ENCODE measurements around the gene CAPN11. TPM values are rescaled to one million over a fixed set of nuclear protein-coding genes. Genes with fewer than 3 reads are reported as not detected.

CAPN11 gene
- 0.06 and 0.07 TPM in 2 replicates for polyA plus RNA-seq (2013)

DNA sequence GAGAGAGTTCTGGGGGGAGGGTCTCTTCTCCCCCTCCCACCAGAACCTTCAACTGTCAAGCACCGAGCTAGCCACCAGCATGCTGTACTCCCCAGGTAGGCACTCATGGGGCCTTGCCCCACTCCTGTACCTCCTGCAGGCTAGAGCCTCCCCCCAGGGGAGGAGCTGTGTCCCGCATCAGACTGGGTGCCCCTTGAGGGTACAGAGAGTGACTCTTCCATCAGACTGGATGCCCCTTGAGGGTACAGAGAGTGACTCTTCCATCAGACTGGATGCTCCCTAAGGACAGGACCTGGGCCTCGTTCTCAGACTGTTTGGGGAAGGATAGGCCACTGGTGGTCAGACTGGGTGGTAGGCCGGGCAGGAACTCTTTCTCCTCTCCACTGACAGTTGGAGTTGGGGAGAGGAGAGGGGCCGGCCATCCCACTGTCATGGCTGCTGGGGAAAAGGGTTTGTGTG lies at the start of gene CAPN11:
Gene CAPN11, plus strand, starts transcription at position 51 of the 459 bp plus-strand sequence. Its CDS starts 29 bp downstream, at position 80.
- no peak within 1 kb of the TSS for H3K4me2 ChIP-seq (ENCODE audit: low read length)

DNA sequence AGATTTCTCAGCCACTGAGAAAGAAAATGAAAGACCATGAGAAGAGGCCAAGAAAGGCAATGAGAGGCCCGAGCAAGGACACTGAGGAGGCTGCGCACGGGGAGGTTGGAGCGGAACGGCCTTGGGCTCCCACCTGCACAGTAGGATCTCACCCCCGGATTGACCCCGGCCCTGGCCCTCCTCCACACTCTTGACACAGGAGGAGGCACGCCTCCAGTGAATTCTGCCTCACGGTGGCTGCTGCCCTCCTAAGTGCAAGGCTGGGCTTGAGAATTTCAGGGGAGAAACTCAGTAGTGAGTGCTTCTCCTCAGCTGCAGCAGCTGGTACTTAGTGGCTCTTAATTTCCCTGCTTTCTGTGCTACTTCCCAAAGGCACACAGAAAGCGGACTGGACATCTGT lies 49.4 kb upstream of the CAPN11 start:
- Histone ChIP-seq H3K79me2 (ENCODE audit: control insufficient read depth, insufficient read depth, low read length, poor library complexity) (no peaks in the 10 kb centered on the region), H3K27me3 (ENCODE audit: insufficient read depth, low read length) (no peaks in the 10 kb centered on the region), H3K27ac (ENCODE audit: low read depth, low read length) (no peak overlapping the region), H2BK12ac (ENCODE audit: low read length) (no peak overlapping the region), H3K9ac (ENCODE audit: low read length) (no peak overlapping the region), H3K18ac (ENCODE audit: low read length) (no peak overlapping the region), H4K91ac (ENCODE audit: low read depth, low read length) (no peak overlapping the region), H3K9me3 (ENCODE audit: insufficient read depth, low read depth, low read length) (no peaks in the 10 kb centered on the region), H3K14ac (ENCODE audit: low read length) (no peak overlapping the region), H2BK120ac (ENCODE audit: insufficient read depth, low read length, poor library complexity) (no peak overlapping the region), H4K12ac (ENCODE audit: low read depth, low read length) (no peak overlapping the region), H3K79me1 (ENCODE audit: low read length) (no peaks in the 10 kb centered on the region), H3K4me1 (ENCODE audit: control insufficient read depth in 1 of 2, insufficient read depth in 2 of 2, low read length in 2 of 2) (no peaks in the 10 kb centered on the region), H4K8ac (ENCODE audit: low read depth, low read length) (no peak overlapping the region), H3K4me2 (ENCODE audit: low read length) (no peak overlapping the region), H3K4ac (ENCODE audit: low read depth, low read length) (no peak overlapping the region), H2AFZ (ENCODE audit: insufficient read depth, low read length, poor library complexity) (no peak overlapping the region), H2AK5ac (ENCODE audit: low read length) (no peak overlapping the region), H3K4me3 (ENCODE audit: low read depth, low read length) (no peak overlapping the region), H3K23ac (ENCODE audit: low read length) (no peak overlapping the region), H3K36me3 (ENCODE audit: control insufficient read depth in 1 of 2, insufficient read depth in 2 of 2, low read length in 2 of 2) (peaks cover 36 to 74% of the 10 kb centered on the region in 2 experiments), H2BK5ac (ENCODE audit: low read depth, low read length, poor library complexity) (no peak overlapping the region)
- no peak for DNase-seq
- no CpG with 5 or more reads among the region's 10 CpGs for WGBS (ENCODE audit: extremely low coverage, insufficient coverage, insufficient read length)

More for the DNA sequence above, at the start of gene CAPN11:
- Histone ChIP-seq H3K18ac (ENCODE audit: low read length) (no peak within 1 kb of the TSS), H3K23ac (ENCODE audit: low read length) (no peak within 1 kb of the TSS), H2AFZ (ENCODE audit: insufficient read depth, low read length, poor library complexity) (no peak within 1 kb of the TSS), H4K12ac (ENCODE audit: low read depth, low read length) (no peak within 1 kb of the TSS), H3K9ac (ENCODE audit: low read length) (no peak within 1 kb of the TSS), H3K4me1 (ENCODE audit: control insufficient read depth in 1 of 2, insufficient read depth in 2 of 2, low read length in 2 of 2) (peaks cover 0 to 5% of the 10 kb centered on the region in 2 experiments), H2BK5ac (ENCODE audit: low read depth, low read length, poor library complexity) (no peak within 1 kb of the TSS), H3K4me3 (ENCODE audit: low read depth, low read length) (no peak within 1 kb of the TSS), H2BK120ac (ENCODE audit: insufficient read depth, low read length, poor library complexity) (no peak within 1 kb of the TSS), H3K27me3 (ENCODE audit: insufficient read depth, low read length) (no peaks in the 10 kb centered on the region), H3K4ac (ENCODE audit: low read depth, low read length) (no peak within 1 kb of the TSS), H2BK12ac (ENCODE audit: low read length) (no peak within 1 kb of the TSS), H3K14ac (ENCODE audit: low read length) (no peak within 1 kb of the TSS), H3K79me1 (ENCODE audit: low read length) (no peaks in the 10 kb centered on the region), H3K27ac (ENCODE audit: low read depth, low read length) (no peak within 1 kb of the TSS), H3K9me3 (ENCODE audit: insufficient read depth, low read depth, low read length) (no peaks in the 10 kb centered on the region), H3K36me3 (ENCODE audit: control insufficient read depth in 1 of 2, insufficient read depth in 2 of 2, low read length in 2 of 2) (peaks cover 0 to 4% of the 10 kb centered on the region in 2 experiments), H2AK5ac (ENCODE audit: low read length) (no peak within 1 kb of the TSS), H3K79me2 (ENCODE audit: control insufficient read depth, insufficient read depth, low read length, poor library complexity) (no peaks in the 10 kb centered on the region), H4K8ac (ENCODE audit: low read depth, low read length) (no peak within 1 kb of the TSS), H4K91ac (ENCODE audit: low read depth, low read length) (no peak within 1 kb of the TSS)
- no CpG with 5 or more reads among the region's 5 CpGs for WGBS (ENCODE audit: extremely low coverage, insufficient coverage, insufficient read length)
- no peak for DNase-seq

DNA sequence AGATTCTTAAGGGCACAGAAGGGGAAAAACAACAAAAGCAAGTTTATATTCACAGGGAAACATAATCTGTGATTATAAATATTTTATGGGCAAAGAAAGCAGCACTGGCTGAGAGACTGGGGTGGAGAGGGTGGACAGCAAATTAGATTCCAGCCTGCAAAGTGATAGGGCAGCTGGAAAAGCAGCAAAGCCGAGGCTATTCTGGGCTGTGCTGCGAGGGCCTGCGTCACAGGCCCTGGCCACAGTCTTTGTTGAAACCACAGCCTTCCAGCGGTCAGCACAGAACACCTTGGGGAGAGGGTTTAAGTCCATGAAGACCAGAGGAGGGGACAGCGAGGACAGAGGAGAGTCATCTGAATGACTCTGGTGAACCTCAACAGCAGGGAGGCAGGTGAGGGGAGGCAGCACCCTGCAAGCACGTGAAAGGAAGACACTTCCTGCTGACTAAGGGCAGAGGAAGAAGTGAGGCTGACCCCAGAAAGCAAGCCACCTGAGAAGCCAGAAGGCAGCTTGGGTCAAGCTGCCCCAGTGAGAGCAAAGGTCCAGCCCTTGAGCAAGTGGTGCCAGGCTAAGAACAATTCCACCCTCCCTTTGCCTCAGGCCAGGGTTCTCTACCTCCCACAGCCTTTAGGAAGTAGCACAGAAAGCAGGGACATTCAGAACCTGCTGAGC lies 48.5 kb upstream of the CAPN11 start:
- WGBS (ENCODE audit: extremely low coverage, insufficient coverage, insufficient read length) = no CpG with 5 or more reads among the region's 6 CpGs
- no peak overlapping the region for H3K9ac ChIP-seq (ENCODE audit: low read length)
- H3K18ac ChIP-seq (ENCODE audit: low read length) = no peak overlapping the region
- H3K79me2 ChIP-seq (ENCODE audit: control insufficient read depth, insufficient read depth, low read length, poor library complexity) = no peaks in the 10 kb centered on the region
- H3K4me2 ChIP-seq (ENCODE audit: low read length) = no peak overlapping the region
- no peak overlapping the region for H2AFZ ChIP-seq (ENCODE audit: insufficient read depth, low read length, poor library complexity)
- peaks cover 30 to 65% of the 10 kb centered on the region in 2 experiments for H3K36me3 ChIP-seq (ENCODE audit: control insufficient read depth in 1 of 2, insufficient read depth in 2 of 2, low read length in 2 of 2)
- H3K27ac ChIP-seq (ENCODE audit: low read depth, low read length) = no peak overlapping the region
- no peak overlapping the region for H3K4me3 ChIP-seq (ENCODE audit: low read depth, low read length)
- no peak overlapping the region for H2AK5ac ChIP-seq (ENCODE audit: low read length)
- H3K79me1 ChIP-seq (ENCODE audit: low read length) = no peaks in the 10 kb centered on the region
- no peaks in the 10 kb centered on the region for H3K9me3 ChIP-seq (ENCODE audit: insufficient read depth, low read depth, low read length)
- DNase-seq = no peak
- no peaks in the 10 kb centered on the region for H3K27me3 ChIP-seq (ENCODE audit: insufficient read depth, low read length)
- H3K14ac ChIP-seq (ENCODE audit: low read length) = no peak overlapping the region
- H3K23ac ChIP-seq (ENCODE audit: low read length) = peak overlapping the region; percentile 64
- H2BK5ac ChIP-seq (ENCODE audit: low read depth, low read length, poor library complexity) = no peak overlapping the region
- H4K12ac ChIP-seq (ENCODE audit: low read depth, low read length) = no peak overlapping the region
- H4K91ac ChIP-seq (ENCODE audit: low read depth, low read length) = no peak overlapping the region
- H3K4ac ChIP-seq (ENCODE audit: low read depth, low read length) = no peak overlapping the region
- no peak overlapping the region for H2BK120ac ChIP-seq (ENCODE audit: insufficient read depth, low read length, poor library complexity)
- peaks cover under 1% of the 10 kb centered on the region in 2 experiments for H3K4me1 ChIP-seq (ENCODE audit: control insufficient read depth in 1 of 2, insufficient read depth in 2 of 2, low read length in 2 of 2)
- no peak overlapping the region for H2BK12ac ChIP-seq (ENCODE audit: low read length)
- no peak overlapping the region for H4K8ac ChIP-seq (ENCODE audit: low read depth, low read length)

DNA sequence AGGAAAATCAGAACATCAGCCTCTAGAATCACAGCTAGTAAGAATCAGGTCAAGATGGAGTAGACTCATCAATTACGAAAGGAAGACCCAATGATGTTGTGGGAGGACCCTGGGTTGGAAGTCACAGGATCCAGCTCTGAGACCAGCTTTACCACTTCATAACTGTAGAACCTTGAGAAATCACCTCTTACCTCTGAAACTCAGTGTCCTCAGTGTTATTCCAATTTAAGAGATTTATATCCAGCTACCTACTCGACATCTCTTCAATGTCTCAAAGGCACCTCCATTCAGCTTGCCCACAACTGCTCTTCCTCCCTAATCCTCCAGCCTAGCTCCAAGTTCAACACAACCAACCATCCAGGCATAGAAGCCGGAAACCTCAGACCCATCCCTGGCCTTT lies 47.7 kb upstream of the CAPN11 start:
- H3K23ac ChIP-seq (ENCODE audit: low read length) = no peak overlapping the region
- H2BK120ac ChIP-seq (ENCODE audit: insufficient read depth, low read length, poor library complexity) = no peak overlapping the region
- no peak overlapping the region for H4K91ac ChIP-seq (ENCODE audit: low read depth, low read length)
- no peak overlapping the region for H2AFZ ChIP-seq (ENCODE audit: insufficient read depth, low read length, poor library complexity)
- no peak overlapping the region for H2BK5ac ChIP-seq (ENCODE audit: low read depth, low read length, poor library complexity)
- H3K4me2 ChIP-seq (ENCODE audit: low read length) = no peak overlapping the region
- no peaks in the 10 kb centered on the region for H3K27me3 ChIP-seq (ENCODE audit: insufficient read depth, low read length)
- WGBS (ENCODE audit: extremely low coverage, insufficient coverage, insufficient read length) = no CpG with 5 or more reads among the region's 3 CpGs
- no peak overlapping the region for H3K14ac ChIP-seq (ENCODE audit: low read length)
- peaks cover 7 to 9% of the 10 kb centered on the region in 2 experiments for H3K4me1 ChIP-seq (ENCODE audit: control insufficient read depth in 1 of 2, insufficient read depth in 2 of 2, low read length in 2 of 2)
- DNase-seq = no peak
- no peak overlapping the region for H4K12ac ChIP-seq (ENCODE audit: low read depth, low read length)
- H3K4ac ChIP-seq (ENCODE audit: low read depth, low read length) = no peak overlapping the region
- H3K79me1 ChIP-seq (ENCODE audit: low read length) = no peaks in the 10 kb centered on the region
- no peak overlapping the region for H2AK5ac ChIP-seq (ENCODE audit: low read length)
- H3K9me3 ChIP-seq (ENCODE audit: insufficient read depth, low read depth, low read length) = no peaks in the 10 kb centered on the region
- H3K18ac ChIP-seq (ENCODE audit: low read length) = no peak overlapping the region
- H3K9ac ChIP-seq (ENCODE audit: low read length) = no peak overlapping the region
- H3K79me2 ChIP-seq (ENCODE audit: control insufficient read depth, insufficient read depth, low read length, poor library complexity) = no peaks in the 10 kb centered on the region
- peaks cover 27 to 59% of the 10 kb centered on the region in 2 experiments for H3K36me3 ChIP-seq (ENCODE audit: control insufficient read depth in 1 of 2, insufficient read depth in 2 of 2, low read length in 2 of 2)
- no peak overlapping the region for H3K4me3 ChIP-seq (ENCODE audit: low read depth, low read length)
- no peak overlapping the region for H2BK12ac ChIP-seq (ENCODE audit: low read length)
- H3K27ac ChIP-seq (ENCODE audit: low read depth, low read length) = no peak overlapping the region
- no peak overlapping the region for H4K8ac ChIP-seq (ENCODE audit: low read depth, low read length)
